GM15510 (cell line): ENCODE measurements around the gene HMCN1.

Experiments used
- POLR2A ChIP-seq: IDR thresholded peaks from 3 replicates; pipeline ENCODE4 v1.6.1; 2011; ENCODE audit warnings: borderline replicate concordance; ENCODE audit not compliant: insufficient read length; ENCODE audit errors: extremely low read depth

Gene HMCN1

GRCh38 chr1:186195377-186195931 lies 461.3 kb downstream of the HMCN1 start:
- no peak for TF ChIP-seq POLR2A

DNA sequence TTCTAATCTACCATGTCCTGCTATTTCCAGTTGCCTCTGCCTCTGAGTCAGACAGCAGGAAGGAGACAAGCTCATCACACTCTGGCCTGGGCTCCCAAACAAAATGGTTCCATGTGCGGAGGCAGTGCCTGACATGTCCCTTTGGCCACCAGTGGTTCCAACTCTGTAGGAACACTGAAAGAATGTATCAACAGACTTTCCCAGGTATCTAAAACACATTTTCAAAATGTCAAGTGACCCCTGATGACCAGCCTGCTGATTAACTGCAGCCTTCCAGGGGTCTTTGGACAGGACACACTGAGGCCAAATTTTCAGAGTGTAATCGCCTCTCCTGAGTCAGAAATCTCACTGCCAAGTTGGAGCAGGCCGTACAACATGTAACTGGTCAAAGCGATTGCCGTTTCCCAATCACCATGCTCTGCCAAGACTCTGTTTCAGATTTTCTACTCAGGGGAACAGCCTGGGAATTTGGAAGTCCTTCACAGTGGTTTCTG lies 468.1 kb downstream of the HMCN1 start:
- TF ChIP-seq POLR2A: no peak

DNA sequence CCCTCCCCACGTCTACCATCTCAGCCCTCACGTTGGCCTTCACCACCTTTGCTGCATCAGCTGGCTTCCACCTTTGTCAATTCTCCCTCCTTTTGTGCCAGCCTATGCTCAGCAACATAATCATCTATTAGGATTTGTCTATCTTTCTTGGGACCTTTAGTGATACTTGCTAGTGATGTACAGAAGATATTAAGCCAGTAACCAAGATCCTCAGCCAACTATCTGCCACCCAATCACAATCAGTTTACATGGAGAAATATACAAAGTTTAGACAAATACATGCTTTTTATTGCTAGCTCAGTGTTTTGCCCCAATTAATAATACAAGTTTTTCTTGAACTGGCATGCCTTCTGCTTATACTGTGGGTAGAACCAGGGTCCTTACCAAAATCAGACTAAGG lies 468.6 kb downstream of the HMCN1 start:
- no peak for TF ChIP-seq POLR2A

DNA sequence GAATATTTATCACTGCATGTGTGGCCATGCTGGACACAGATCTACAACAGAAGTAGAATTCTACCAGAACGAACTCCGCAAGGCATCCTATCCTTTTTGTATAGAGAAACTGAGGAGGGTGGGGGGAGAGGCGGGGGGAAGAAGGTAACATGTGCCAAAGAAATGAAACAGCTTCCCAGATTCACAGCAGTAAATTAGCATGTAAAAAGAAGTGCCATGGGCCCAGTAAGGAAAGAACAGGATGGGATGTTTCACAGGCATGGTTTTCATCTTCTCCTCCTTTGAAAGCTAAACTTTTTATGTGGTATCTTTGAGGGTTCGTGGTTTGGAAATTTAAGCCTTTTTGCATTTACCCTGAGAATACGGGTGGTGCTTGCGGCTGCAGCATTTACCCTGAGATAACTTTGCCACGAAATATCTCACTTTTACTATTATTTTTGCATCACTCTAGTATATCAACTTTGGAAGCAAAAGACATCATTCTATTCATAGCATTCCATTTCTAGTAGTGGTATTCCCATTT lies 471.9 kb downstream of the HMCN1 start:
- TF ChIP-seq POLR2A: no peak

DNA sequence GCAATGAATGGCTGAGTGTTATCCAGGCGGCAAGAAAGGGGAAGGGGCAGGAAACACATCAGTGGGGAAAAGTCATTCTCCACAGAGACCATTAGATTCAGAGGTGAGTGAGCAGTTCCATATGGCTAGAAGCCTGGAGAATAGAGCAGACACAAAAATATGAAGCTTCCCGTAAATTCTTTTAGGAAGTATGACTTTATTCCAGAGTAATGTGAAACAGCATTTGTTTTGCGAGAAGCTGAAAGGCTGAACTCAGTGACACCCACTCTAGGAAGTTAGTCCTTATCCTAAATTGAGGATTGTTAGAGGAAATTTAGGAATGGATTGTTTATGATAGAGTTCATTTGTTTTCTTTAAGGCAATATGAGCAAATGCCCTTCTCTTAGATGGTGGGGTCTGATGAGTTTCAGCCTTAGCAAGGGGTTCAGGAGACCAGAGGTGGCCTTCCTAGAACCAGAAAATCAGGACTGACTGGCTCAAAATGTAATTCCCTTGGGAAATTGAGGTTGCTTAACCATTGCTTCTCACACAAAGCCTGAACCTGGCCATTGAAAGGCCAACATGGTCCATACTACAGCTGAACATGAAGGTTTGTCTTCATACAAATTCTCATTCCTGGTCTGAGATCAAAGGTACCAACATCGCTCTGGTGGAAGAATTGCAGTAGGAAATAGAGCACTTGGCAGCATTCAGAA lies 473.3 kb downstream of the HMCN1 start:
- no peak for TF ChIP-seq POLR2A

GRCh38 chr1:186208405-186209129 lies 474.4 kb downstream of the HMCN1 start:
- TF ChIP-seq POLR2A: no peak

GRCh38 chr1:186210258-186210657 lies 476.1 kb downstream of the HMCN1 start:
- TF ChIP-seq POLR2A: no peak

DNA sequence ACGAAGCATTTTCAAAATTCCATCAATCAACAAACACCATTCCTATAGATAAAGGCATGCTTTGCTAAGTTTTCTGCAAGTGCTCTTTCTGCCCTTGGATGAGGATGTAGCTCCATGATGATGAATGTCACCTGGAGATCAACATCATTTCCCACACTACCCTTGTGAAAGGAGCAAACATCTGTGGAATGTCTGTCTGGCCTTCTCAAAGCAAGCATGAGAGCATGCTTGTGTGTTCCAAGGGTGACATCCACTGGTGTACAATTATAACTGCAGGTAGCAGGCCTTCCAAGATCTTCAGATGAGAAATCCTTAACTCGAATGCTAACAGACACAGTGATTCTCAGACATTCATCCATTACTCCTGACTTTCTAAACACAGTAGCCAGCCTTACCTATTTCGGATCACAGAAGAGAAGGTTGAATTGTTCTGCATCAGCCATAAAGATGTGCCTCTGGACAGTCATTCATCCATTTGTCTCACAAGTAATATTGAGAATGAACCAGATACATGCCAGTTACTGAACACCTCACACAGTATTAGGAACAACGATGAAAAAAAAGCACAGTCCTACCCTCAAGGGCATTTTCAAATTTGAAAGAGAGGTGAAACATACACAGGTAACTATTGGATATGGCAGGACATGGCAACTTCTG lies 478.5 kb downstream of the HMCN1 start:
- no peak for TF ChIP-seq POLR2A

DNA sequence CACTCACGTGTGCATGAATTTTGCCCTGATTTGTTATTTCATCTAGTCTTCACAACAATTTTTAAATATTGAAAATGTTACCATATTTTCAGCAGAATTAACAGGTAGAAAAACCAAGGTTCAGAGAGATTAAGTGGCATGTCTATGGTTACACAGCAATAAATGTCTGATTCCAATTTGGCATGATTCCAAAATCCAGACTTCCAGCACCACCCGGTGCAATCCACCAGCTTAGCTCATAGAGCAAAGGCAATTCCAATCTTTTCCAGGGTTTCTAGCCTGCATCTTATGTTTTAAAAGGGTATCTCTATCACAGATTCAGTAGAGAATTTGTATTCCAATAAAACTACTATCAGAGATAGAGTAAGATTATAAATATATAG lies 479.0 kb downstream of the HMCN1 start:
- no peak for TF ChIP-seq POLR2A

- no peak for TF ChIP-seq POLR2A
Observed at GRCh38 chr1:186214791-186215190, 480.6 kb downstream of the HMCN1 start.

DNA sequence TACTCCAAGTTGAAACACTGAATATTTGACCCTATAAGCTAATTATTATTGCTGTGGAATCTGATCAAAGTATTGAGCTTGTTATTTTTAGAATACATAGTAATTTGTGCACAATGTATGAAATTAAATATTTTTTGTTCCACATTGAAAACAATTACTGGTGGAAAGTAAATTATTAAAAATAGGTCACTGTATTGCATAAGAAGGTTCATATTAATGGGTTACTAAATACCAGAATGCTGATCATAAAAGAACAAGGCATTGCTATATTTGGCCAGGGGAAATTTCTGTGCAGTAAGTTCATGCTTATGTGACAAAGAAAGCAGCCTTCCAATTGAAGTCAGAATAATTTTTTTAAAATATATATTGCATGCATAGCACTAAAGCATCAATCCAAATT lies 481.4 kb downstream of the HMCN1 start:
- no peak for TF ChIP-seq POLR2A

- TF ChIP-seq POLR2A: no peak
Observed at GRCh38 chr1:186218654-186219352, 484.6 kb downstream of the HMCN1 start.

DNA sequence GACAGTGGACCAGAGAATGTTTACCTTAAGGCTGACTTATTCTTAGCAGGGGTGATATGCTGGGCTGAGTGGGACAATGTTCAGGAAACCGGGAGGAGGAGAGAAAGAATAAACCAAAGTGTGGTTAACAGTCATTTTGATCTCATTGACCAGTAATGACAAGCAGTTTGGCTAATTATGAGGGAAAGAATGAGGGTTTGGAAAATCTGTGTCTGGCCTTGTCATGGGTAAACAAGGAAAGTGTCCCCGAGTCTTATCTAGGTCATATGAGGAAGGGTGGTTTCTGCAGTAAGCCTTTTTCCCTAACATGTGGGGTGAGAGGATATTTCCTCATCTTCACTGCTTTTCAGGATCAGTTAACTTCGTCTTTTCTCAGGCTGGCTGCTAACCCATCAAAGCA lies 485.9 kb downstream of the HMCN1 start:
- TF ChIP-seq POLR2A: no peak

DNA sequence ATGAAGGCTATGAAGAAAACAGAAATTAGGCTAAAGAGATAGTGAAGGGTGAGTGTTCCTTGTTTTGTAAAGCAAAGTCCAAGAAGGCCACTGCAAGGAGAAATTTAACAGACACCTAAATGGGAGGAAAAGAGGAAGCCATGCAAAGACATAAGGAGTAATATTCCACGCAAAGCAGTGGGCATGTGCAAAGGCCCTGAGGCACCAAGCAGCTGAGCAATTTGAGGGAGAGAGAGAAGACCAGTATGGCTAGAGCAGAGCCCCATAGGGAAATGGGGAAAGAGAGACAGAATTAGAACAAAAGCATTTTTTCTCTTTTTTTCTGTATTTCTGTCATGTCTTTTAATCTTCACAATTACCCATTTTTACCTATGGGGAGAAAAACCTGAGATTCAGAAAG lies 486.7 kb downstream of the HMCN1 start:
- TF ChIP-seq POLR2A: no peak
